Caco-2 (cell line): ENCODE results near the gene FBXO34. TPM values are rescaled to one million over a fixed set of nuclear protein-coding genes. Genes with fewer than 3 reads are reported as not detected.

Experiments
- BruUV-seq: library from RNA; stranded (reverse); fragments of 400-500 nt; replicated peaks from 2 replicates; lab custom pipeline; 2021; lab: Mats Ljungman, UMichigan
- CTCF ChIA-PET: fragments of 300-600 bp; sonication (Branson Sonifier 250); formaldehyde crosslinking; loops from one replicate; lab custom pipeline; 2022; ENCODE audit warnings: antibody characterized with exemption; lab: Charles Lee
- POLR2A ChIA-PET: fragments of 300-600 bp; sonication (Branson Sonifier 250); formaldehyde crosslinking; loops from one replicate; lab custom pipeline; 2022; ENCODE audit warnings: antibody characterized with exemption; lab: Charles Lee
- DNase-seq, 2 experiments: peaks; one replicate each; pipeline versions ENCODE4 v3.0.0 to v3.0.0-alpha.2; 2020 to 2022
- H3K27me3 ChIP-seq: replicated peaks from 2 replicates; pipeline ENCODE4 v1.6.0; 2011; ENCODE audit warnings: low read length; ENCODE audit not compliant: control insufficient read depth, insufficient read depth
- H3K36me3 ChIP-seq: 2 replicates; pipeline ENCODE4 v1.5.1; 2011; ENCODE audit warnings: low read length; ENCODE audit not compliant: control insufficient read depth, insufficient read depth
- H3K4me1 ChIP-seq: fragments of 250-450 bp; sonication (Bioruptor Pico); 2 replicates; pipeline ENCODE4 v1.5.1; 2020; ENCODE audit warnings: mild to moderate bottlenecking
- H3K4me3 ChIP-seq: 2 replicates; pipeline ENCODE4 v1.5.1; 2011; ENCODE audit warnings: low read depth, mild to moderate bottlenecking, control low read depth, low read length
- H3K9me3 ChIP-seq: fragments of 250-450 bp; sonication (Bioruptor Pico); 2 replicates; pipeline ENCODE4 v1.5.1; 2020; ENCODE audit warnings: mild to moderate bottlenecking, moderate library complexity
- H3K27ac Mint-ChIP-seq: one replicate; pipeline ENCODE4 v1.8.0; 2022; ENCODE audit warnings: mixed read lengths; ENCODE audit not compliant: unreplicated experiment
- H3K27me3 Mint-ChIP-seq: one replicate; pipeline ENCODE4 v1.8.0; 2022; ENCODE audit warnings: mixed read lengths; ENCODE audit not compliant: insufficient read depth, unreplicated experiment
- H3K36me3 Mint-ChIP-seq: one replicate; pipeline ENCODE4 v1.8.0; 2022; ENCODE audit warnings: mild to moderate bottlenecking, mixed read lengths; ENCODE audit not compliant: insufficient read depth, unreplicated experiment
- H3K4me1 Mint-ChIP-seq: one replicate; pipeline ENCODE4 v1.8.0; 2022; ENCODE audit warnings: low read depth, mixed read lengths; ENCODE audit not compliant: unreplicated experiment
- H3K4me3 Mint-ChIP-seq: one replicate; pipeline ENCODE4 v1.8.0; 2022; ENCODE audit warnings: mild to moderate bottlenecking, moderate library complexity, mixed read lengths; ENCODE audit not compliant: unreplicated experiment
- H3K9me3 Mint-ChIP-seq: one replicate; pipeline ENCODE4 v1.8.0; 2022; ENCODE audit warnings: mixed read lengths; ENCODE audit not compliant: unreplicated experiment
- intact Hi-C: fragments of 100-400 bp; cut with micrococcal nuclease; formaldehyde crosslinking; loops from one replicate; pipeline ENCODE4 v1.10.0; 2022; ENCODE audit not compliant: unreplicated experiment
- total RNA-seq: library from RNA; stranded (reverse); gene quantifications from 2 replicates; pipeline ENCODE4 v1.2.3, GENCODE V29; 2022
- TF ChIP-seq, protein P1 (sequence below), 2 experiments: fragments of 200-600 bp in 1 of 2; IDR thresholded peaks; 1 replicate in 1 of 2; 2 replicates in 1 of 2; pipeline versions ENCODE4 v1.5.1 to v1.8.0; 2011 to 2022; ENCODE audit warnings: antibody characterized with exemption in 1 of 2, control low read depth in 1 of 2, inconsistent platforms in 1 of 2, low read depth in 1 of 2, low read length in 1 of 2, mild to moderate bottlenecking in 1 of 2, moderate library complexity in 1 of 2; ENCODE audit not compliant: insufficient read depth in 1 of 2, severe bottlenecking in 1 of 2, unreplicated experiment in 1 of 2

FBXO34 gene
- total RNA-seq, 1 experiment from 2014 or later, result 23.7 TPM

DNA sequence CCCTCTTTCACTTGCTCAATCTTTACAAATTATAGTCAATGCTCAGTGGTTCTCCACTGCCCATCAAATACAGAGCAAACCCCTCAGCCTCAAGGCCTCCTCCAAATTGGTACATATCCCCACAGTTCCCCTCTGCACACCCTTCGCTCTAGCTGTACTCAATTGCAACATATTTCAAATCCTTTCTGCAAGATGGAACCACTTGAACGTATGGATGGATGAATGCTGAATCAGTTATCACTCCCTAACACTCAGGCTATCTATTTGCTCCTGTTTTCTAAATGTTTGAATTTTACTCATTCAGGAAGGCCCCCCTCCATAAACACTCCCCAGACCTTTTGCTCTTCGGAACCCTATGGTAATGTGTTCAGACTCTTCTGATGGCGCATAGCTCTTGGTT is 115.9 kb downstream of the FBXO34 start:
- H3K9me3 Mint-ChIP-seq, result no peaks in the 10 kb centered on the region
- POLR2A ChIA-PET, result no interaction called here
- Histone ChIP-seq H3K4me1 (peaks cover 16% of the 10 kb centered on the region), H3K4me3 (no peak overlapping the region), H3K27me3 (no peaks in the 10 kb centered on the region), H3K36me3 (peaks cover 2% of the 10 kb centered on the region; the same call in 1 of the 2 replicates), H3K9me3 (no peaks in the 10 kb centered on the region)
- TF ChIP-seq, protein P1, sequence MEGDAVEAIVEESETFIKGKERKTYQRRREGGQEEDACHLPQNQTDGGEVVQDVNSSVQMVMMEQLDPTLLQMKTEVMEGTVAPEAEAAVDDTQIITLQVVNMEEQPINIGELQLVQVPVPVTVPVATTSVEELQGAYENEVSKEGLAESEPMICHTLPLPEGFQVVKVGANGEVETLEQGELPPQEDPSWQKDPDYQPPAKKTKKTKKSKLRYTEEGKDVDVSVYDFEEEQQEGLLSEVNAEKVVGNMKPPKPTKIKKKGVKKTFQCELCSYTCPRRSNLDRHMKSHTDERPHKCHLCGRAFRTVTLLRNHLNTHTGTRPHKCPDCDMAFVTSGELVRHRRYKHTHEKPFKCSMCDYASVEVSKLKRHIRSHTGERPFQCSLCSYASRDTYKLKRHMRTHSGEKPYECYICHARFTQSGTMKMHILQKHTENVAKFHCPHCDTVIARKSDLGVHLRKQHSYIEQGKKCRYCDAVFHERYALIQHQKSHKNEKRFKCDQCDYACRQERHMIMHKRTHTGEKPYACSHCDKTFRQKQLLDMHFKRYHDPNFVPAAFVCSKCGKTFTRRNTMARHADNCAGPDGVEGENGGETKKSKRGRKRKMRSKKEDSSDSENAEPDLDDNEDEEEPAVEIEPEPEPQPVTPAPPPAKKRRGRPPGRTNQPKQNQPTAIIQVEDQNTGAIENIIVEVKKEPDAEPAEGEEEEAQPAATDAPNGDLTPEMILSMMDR (IDR thresholded peaks at IDR 0.05; ENCODE audit: insufficient read depth in 1 of 2, low read depth in 1 of 2, low read length in 1 of 2, severe bottlenecking in 1 of 2, unreplicated experiment in 1 of 2), result no peak
- no peak overlapping the region for H3K4me3 Mint-ChIP-seq
- H3K27me3 Mint-ChIP-seq, result no peaks in the 10 kb centered on the region
- BruUV-seq, result no TSS peak
- intact Hi-C loops, result no loop called here
- H3K36me3 Mint-ChIP-seq, result peaks cover 23% of the 10 kb centered on the region
- CTCF ChIA-PET, result no interaction called here
- H3K27ac Mint-ChIP-seq, result no peak overlapping the region
- DNase-seq, result no peak
- H3K4me1 Mint-ChIP-seq, result peaks cover under 1% of the 10 kb centered on the region

DNA sequence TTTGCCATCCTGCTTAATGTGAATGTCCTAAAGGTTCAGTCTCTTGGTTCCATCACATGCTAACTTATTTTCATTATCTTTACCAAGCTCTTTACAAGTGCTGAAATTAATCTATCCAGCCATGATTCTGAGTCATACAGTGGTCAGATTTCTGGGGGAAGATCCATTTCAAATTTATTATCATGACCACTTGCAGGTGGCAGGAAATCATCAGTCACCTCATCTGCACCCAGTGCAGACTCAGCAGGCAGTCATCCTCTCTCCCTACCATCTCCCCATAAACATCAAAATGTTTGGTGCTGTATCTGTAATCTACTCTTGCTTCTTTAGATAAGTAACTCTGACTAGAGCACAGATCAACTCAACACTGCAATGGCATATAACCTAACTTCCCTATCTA is 116.9 kb downstream of the FBXO34 start:
- no TSS peak for BruUV-seq
- peaks cover 8% of the 10 kb centered on the region; the same call in 1 of the 2 replicates for H3K4me1 ChIP-seq
- Mint-ChIP-seq H3K9me3 (no peaks in the 10 kb centered on the region), H3K27me3 (no peaks in the 10 kb centered on the region), H3K4me1 (no peaks in the 10 kb centered on the region), H3K36me3 (peaks cover 23% of the 10 kb centered on the region), H3K4me3 (no peak overlapping the region), H3K27ac (no peak overlapping the region)
- POLR2A ChIA-PET, result no interaction called here
- H3K4me3 ChIP-seq, result no peak overlapping the region
- no peak for DNase-seq
- H3K36me3 ChIP-seq, result peaks cover 2% of the 10 kb centered on the region; the same call in 1 of the 2 replicates
- intact Hi-C loops, result no loop called here
- CTCF ChIA-PET, result no interaction called here
- H3K27me3 ChIP-seq, result no peaks in the 10 kb centered on the region
- TF ChIP-seq, protein P1 (IDR thresholded peaks at IDR 0.05; ENCODE audit: insufficient read depth in 1 of 2, low read depth in 1 of 2, low read length in 1 of 2, severe bottlenecking in 1 of 2, unreplicated experiment in 1 of 2), result no peak
- no peaks in the 10 kb centered on the region for H3K9me3 ChIP-seq

DNA sequence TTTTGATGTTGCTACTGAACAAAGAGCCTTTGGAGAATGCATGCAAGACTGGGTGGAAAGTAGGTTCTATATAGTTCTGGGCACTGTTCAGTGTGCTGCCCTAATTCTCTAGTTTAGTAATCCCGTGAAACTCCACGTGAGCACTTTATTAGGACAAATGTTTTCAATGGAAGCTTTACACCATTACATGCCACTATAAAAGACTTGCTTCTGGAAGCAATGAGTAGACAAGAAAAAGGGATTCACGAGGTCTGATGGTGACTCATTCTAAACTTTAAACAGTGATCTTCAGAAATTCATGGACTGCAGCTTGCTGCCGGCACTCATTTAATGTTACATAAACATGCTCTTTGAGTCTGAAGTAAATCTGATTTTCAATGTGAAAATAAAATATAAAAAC is 118.1 kb downstream of the FBXO34 start:
- Mint-ChIP-seq H3K4me1 (no peaks in the 10 kb centered on the region), H3K27ac (no peak overlapping the region), H3K36me3 (peaks cover 18% of the 10 kb centered on the region), H3K9me3 (no peaks in the 10 kb centered on the region), H3K27me3 (no peaks in the 10 kb centered on the region), H3K4me3 (no peak overlapping the region)
- ChIA-PET POLR2A (no interaction called here), CTCF (no interaction called here)
- Histone ChIP-seq H3K4me3 (no peak overlapping the region), H3K4me1 (0 out of 2 replicates have a peak, but pooled peaks cover 6% of the 10 kb centered on the region), H3K9me3 (no peaks in the 10 kb centered on the region), H3K36me3 (peaks cover 2% of the 10 kb centered on the region; the same call in 1 of the 2 replicates), H3K27me3 (no peaks in the 10 kb centered on the region)
- DNase-seq, result no peak
- BruUV-seq, result no TSS peak
- intact Hi-C loops, result no loop called here
- TF ChIP-seq, protein P1 (IDR thresholded peaks at IDR 0.05; ENCODE audit: insufficient read depth in 1 of 2, low read depth in 1 of 2, low read length in 1 of 2, severe bottlenecking in 1 of 2, unreplicated experiment in 1 of 2), result no peak
